Neural progenitor cell (in vitro differentiated cells): ENCODE measurements around the gene ADARB2.
"Not testable (repeated sequence)": the region's sequence is repeated elsewhere in the genome, so short reads cannot be mapped to it uniquely, and the experiment has no call there.

ENCODE experiments used
- EZH2 ChIP-seq: fragments of 200-600 bp; sonication (generic); IDR thresholded peaks from 2 replicates; pipeline ENCODE4 v1.6.1; 2017; ENCODE audit warnings: antibody characterized with exemption, mild to moderate bottlenecking, moderate library complexity
- EZH2phosphoT487 ChIP-seq: fragments of 200-600 bp; sonication (generic); IDR thresholded peaks from 2 replicates; pipeline ENCODE4 v1.6.1; 2017; ENCODE audit warnings: antibody characterized with exemption
- TF ChIP-seq, protein P1 (sequence below): fragments of 200-600 bp; sonication (generic); IDR thresholded peaks from 2 replicates; pipeline ENCODE4 v1.5.1; 2017; ENCODE audit warnings: antibody characterized with exemption, mild to moderate bottlenecking

DNA sequence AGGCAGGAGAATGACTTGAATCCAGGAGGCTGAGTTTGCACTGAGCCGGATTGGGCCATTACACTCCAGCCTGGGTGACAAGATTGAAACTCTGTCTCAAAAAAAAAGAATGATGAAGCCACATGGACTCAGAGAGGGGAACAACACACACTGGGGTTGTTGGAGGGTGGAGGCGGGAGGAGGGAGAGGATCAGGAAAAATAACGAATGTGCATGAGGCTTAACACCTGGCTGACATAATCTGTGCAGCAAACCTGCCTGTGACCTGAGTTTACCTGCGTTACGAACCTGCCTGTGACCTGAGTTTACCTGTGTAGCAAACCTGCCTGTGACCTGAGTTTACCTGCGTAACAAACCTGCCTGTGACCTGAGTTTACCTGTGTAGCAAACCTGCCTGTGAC, 277.7 kb downstream of the ADARB2 start:
- TF ChIP-seq, protein P1, sequence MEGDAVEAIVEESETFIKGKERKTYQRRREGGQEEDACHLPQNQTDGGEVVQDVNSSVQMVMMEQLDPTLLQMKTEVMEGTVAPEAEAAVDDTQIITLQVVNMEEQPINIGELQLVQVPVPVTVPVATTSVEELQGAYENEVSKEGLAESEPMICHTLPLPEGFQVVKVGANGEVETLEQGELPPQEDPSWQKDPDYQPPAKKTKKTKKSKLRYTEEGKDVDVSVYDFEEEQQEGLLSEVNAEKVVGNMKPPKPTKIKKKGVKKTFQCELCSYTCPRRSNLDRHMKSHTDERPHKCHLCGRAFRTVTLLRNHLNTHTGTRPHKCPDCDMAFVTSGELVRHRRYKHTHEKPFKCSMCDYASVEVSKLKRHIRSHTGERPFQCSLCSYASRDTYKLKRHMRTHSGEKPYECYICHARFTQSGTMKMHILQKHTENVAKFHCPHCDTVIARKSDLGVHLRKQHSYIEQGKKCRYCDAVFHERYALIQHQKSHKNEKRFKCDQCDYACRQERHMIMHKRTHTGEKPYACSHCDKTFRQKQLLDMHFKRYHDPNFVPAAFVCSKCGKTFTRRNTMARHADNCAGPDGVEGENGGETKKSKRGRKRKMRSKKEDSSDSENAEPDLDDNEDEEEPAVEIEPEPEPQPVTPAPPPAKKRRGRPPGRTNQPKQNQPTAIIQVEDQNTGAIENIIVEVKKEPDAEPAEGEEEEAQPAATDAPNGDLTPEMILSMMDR, result not testable (repeated sequence)
- TF ChIP-seq EZH2, EZH2phosphoT487: not testable (repeated sequence)
